HG03064 (cell line): ENCODE measurements around the gene ANGPTL8.

Experiments
- ATAC-seq: cut with Tn5 transposase; IDR thresholded peaks from one replicate; pipeline ENCODE4 v1.9.1; 2021; ENCODE audit warnings: low read depth; ENCODE audit not compliant: unreplicated experiment

The ANGPTL8 gene

DNA sequence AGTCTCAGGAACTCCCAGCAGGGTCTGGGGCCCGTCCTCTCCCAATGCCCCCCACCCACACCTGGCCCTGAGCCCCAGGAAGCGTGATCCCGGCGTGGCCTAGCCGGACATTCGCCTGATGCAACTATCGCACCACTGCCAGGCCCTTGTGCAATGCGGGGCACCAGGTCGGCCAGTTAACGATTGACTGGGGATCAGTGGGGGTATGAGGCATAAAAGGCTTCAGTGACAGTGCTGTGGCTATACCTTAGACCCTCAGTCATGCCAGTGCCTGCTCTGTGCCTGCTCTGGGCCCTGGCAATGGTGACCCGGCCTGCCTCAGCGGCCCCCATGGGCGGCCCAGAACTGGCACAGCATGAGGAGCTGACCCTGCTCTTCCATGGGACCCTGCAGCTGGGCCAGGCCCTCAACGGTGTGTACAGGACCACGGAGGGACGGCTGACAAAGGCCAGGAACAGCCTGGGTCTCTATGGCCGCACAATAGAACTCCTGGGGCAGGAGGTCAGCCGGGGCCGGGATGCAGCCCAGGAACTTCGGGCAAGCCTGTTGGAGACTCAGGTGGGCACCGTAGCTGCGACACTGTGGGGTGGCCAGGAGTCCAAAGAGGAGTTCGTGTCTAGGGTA, at the start of gene ANGPTL8:
ANGPTL8 (plus strand) TSS at position 243 of the 624 bp plus-strand sequence; CDS start at position 262, 19 bp downstream.
- ATAC-seq = no peak

DNA sequence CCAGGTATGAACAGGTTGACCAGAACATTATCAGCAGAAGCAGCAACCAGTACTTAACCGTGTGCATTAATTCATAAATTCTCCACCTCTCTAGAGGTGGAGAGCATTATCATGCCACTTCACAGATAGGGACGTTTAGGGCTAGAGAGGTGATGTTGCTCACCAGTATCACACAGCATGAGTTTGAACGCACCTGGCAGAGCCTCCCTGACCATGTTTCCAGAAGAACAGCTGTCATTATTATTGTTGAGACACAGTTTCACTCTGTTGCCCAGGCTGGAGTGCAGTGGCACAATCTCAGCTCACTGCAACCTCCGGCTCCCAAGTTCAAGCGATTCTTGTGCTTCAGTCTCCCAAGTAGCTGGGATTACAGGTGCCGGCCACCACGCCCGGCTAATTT, 48.9 kb upstream of the ANGPTL8 start:
- no peak for ATAC-seq

DNA sequence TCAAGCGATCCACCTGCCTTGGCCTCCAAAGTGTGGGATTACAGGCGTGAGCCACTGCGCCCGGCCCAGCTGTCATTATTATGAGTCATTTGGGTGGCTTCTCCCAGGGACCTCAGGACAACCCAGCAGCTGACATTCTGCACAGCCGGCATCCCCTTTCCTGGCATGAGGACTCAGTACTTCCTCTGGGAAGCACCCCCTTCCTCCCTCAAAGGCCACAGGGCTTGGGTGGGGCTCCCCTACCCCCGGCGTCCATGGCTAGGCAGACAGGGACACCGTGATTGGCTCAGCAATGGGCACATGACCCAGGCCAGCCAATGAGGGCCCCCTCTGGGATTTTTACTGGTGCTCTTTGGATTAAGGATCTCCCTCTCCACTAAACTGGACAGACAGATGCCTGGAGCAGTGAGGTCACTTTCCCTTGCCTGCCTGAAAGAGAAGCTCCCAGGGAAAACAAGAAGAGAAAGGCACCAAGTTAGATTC, 48.1 kb upstream of the ANGPTL8 start:
- ATAC-seq = no peak

GRCh38 chr19:11191934-11192333, 47.5 kb upstream of the ANGPTL8 start:
- ATAC-seq = no peak

DNA sequence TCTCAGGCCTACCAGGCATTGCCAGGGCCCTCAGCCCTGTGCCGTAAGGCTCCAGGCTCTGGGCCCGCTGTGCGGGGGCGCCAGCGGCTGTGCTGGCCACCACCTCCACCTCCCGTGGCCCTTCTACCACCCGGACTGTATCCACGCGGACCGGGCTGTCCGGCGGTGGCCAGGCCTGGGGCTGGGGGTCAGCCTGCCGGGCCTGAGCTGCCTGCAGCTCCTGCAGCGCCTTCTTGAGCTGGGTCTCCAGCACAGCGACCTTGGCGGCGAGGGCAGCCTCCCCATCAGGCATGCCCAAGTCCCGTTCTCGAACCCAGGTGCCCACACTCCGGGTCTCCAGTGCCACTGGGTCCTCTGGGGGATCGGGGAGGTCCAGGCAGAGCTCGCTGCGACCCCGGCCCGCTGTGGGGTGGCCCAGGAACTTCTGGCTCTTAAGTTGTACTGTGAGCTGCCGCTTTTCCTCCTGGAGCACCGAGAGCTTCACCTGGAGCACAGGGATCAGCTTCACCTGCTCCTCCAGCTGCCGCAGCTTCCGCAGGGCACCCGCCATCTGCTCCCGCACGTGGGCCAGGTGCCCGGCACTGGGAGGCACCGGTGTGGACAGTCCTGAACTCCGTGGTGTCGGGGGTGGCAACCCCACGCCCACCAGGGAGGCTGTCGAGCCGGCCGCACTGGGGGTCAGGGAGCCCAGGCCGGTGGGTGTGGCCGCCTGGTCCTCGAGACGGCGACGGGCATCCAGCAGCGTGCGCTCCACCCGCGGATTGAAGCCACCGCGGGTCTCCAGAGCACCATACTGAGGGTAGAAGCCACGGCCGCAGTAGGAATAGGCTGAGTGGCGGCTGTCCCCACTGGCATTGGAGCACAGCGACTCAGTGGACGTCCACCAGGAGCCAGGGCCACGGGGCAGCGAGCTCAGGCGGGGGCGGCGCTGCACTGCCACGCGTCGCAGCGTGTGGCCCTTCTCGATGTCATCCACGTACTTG, 46.2 kb upstream of the ANGPTL8 start:
- no peak for ATAC-seq

- no peak for ATAC-seq
Measured at GRCh38 chr19:11194173-11194572, 45.2 kb upstream of the ANGPTL8 start.

DNA sequence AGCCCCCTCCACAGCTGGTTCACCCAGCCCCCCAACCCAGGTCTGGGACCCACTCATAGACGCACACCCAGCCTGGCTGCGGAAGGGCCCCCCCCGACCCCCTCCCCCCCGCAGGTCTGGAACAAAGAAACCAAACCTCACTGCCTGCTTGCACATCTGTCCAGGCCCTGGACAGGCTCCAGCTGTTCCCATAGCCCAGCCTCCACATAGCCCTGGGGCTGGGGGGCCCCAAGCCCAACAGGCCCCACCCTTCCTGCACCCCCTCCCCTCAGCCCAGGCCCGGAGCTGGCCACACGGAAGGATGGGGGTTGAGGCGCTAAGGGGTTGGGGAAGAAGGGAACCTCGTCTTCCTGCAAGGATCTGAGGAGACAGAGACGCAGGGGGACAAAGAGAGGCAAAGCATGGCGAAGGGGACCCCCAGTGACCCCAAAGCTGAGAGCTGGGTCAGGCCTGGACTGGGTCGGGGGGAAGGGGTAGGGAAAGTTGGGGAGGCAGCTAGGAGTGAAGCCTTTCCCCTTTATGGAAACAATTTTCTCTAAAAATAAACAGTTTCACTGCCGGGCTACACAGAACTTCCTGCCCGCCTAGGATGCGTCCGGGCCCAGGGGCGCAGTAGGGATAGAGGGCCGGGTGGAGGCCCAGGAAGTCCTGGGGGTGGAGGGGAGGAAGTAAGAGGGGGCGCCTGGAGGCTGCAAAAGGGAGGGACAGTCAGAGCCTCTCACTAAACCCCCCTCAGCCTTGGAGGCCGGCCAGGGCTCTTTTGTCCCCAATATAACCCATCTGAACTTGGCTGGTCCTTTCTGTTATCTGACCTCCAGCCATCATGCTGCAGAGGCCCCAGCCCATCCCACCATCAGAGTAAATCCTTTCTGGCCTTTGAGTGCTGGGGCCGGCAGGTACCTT, 44.5 kb upstream of the ANGPTL8 start:
- ATAC-seq = no peak

DNA sequence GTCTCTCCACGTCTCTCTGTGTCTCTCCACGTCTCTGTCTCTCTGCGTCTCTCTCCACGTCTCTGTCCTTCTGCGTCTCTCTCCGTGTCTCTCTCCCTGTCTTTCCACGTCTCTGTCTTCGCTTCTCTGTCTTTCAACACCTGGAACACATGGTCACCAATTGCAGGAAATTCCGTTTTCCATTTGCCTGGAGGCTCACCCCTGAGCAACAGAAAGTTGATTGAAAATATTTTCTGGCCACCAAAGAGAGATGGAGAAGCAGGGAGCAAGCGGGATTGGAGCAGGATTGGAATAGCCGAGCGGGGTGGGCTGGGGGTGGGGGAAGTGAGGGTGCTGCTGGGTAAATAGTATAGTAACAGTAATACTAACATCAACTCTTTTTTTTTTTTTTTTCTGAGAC, 43.7 kb upstream of the ANGPTL8 start:
- ATAC-seq = no peak

DNA sequence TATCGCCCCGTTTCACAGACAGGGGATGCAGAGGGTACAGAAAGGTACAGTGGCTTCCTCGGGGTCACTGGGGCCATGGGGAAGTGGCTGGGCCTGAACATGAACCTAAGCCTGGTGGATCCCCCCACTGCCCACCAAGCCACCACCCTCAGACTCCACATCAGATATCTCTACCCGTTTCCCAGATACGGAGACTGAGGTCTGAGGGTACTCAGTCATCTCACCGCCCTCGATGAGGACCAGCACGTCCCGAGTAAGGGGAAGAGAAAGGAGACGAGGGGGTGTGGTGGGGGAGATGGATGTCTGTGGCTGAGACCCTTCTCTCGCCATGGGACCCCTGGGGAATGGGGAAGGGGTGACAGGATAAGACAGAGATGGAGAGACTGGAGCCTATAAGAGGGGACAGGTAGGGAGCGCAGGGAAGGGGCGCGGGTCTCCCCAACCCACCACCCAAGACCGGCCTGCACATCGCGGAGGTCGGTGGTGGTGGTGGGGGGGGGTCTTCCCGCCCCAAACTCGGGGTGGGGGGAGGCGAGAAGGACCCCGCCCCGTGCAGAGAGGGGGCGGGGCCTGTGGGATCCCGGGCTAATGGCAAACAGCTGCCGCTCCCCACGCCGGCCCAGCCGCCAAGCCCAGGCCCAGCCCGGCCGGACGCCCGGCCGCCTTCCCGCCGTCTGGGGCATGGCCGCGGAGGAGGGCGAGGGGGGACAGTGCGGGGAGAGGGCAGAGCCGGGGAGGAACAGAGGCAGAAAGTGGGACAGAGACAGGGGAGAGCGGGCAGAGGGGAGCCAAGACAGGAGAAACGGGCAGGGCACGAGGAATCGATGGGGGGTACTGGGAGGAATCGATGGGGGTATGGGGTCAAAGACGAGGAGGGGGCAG, 42.8 kb upstream of the ANGPTL8 start:
- no peak for ATAC-seq

DNA sequence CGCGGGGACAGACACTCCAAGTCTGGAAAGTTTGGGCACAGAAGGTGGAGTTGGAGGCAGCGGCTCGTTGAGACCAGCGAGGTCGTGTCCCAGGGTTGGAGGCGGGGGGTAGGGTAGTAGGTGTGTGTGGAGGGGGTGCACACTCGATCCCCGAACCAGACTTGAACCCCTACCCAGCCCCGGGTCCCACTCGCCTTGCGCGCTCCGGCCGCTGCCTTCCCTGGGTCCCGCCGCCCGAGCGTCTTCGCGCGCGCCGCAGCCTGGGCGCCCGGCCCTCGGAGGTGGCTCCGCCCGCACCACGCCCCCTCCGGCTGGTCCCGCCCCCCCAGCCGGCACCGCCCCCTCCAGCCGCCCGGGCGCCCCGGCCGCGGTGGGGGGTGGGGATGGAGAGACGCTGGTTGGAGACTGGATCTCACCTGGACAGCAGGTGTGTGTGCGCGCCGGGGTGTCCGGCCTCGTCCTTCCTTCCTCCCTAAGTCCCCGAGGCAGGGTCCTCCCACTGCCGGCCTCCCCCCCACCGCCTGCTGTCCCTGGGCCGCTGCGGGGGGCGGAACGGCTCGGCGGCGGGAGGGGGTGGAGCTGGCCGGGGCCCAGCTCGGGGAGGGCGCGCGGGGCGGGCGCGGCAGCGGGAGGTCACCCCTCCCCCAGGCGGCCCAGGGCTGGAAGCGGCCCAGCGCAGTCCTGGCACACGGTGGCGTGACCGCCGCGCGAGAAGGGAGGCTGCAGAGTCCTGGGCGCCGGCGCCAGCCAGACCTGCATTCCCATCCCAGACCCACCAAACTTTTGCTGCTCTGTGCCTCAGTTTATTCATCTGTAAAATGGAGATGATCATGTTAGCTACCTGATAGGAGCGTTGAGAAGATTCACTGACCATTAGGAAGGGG, 41.9 kb upstream of the ANGPTL8 start, which contains the start of gene KANK2:
KANK2 (minus strand) TSS at position 255 of the 884 bp plus-strand sequence. CDS start 3,034 bp downstream, outside the sequence.
- no peak for ATAC-seq

GRCh38 chr19:11198175-11198534, 41.3 kb upstream of the ANGPTL8 start:
- no peak for ATAC-seq

DNA sequence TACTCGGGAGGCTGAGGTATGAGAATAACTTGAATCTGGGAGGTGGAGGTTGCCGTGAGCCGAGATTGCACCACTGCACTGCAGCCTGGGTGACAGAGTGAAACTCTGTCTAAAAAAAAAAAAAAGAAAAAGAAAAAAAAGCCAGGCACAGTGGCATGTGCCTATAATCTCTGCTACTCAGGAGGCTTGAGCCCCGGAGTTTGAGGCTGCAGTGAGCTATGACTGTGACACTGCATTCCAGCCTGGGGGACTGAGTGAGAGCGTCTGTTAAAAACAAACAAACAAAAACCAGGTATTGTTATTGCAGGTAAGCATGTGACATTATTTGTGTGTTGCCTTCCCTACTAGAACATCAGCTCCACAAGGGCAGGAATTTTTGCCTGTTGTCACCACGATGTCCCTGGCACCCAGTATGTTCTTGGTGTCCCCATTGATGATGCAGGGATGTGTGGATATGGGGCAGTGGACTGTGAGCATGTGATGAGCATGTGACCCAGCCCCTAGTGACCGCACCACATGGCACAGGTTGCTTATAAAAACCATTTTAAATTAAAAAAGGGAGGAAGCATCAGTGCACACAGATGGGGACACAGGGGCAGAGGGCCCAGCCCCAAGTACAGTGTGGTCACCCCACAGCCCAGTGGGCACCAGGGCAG, 40.5 kb upstream of the ANGPTL8 start:
- ATAC-seq = no peak

DNA sequence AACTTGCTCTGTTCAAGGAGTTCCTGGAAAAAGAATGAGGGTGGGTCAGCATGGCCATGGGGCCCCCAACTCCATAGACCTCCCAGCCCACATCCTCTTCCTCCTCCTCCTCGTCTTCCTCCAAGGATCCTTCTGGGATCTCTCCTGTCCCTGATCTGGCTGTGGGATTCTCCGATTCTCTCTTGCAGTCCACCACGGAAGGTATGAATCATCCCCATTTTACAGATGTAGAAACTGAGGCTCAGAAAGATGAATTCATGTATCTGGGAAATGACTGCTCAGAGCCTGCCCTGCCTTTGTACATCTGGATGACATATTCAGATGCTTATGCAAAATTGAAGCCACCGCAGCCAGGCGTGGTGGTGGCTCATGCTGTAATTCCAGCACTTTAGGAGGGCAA, 39.9 kb upstream of the ANGPTL8 start:
- no peak for ATAC-seq

- ATAC-seq = no peak
Measured at GRCh38 chr19:11200015-11200574, 39.3 kb upstream of the ANGPTL8 start.

DNA sequence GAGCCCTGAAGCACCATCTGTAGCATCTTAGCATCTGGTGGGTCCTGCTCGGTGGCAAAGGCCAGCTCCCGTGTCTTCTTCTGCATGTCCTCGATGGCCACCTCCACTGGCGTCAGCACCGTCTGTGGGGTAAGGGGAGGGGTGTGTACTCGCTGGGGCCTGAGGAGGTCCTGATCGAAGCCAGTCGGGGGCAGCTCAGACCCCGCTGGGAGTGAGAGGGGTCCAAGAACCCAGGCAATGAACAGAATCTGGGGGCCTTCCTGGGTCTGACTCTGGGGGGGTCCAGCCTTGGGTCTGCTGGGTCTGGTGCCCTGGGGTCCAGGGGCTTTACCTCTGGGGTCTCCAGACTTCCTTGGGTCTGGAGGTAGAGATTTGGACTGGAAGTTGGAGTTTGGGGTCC, 38.5 kb upstream of the ANGPTL8 start:
- no peak for ATAC-seq

DNA sequence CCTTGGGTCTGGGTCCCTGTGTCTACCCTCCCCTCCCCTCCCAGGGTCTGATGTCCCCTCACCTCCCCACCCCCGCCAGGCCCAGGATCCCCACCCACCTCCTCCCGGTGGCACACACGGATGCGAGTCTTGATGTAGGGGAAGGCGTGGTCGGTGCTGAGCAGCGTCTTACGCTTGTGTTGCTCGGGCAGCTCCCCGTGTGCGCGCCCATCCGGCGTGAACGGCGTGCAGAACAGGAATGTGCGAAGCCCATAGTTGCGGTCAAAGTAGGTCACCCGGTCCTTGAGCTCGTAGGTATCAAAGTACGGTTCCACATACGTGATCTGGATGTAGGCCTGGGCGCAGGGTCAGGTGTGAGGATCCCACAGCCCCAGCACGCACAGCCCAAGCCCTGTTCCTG, 37.6 kb upstream of the ANGPTL8 start:
- no peak for ATAC-seq

DNA sequence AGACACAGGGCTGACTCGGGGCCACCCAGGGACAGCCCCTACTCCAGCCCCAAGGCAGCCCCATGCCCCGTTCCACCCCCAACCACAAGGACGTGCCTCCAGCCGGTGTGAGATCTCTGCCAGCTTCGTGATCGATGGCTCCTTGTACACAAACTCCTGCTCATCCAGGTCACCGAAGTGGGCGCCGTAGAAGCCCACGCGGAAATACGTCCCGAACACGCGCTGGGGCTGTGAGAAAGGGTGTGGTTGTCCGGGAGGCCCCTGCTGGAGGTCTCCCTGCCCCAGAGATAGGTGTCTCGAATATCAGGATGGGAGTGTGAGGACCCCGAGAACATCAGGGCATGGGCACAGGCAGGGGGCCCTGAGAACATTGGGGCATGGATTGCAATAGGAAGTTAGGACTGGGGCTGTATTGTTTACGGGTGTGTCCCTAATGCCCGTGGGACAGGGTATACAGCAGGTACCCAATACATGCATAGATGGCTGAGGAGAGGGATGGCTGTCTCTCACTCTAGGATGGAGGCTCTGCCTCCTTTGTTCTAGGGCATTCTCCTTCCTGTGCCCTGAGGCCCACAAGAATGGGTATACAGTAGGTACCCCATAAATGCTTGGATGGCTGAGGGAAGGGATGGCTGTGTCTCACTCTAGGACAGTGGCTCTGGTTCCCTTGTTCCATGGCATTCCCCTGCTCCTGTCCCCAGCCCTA, 36.8 kb upstream of the ANGPTL8 start:
- ATAC-seq = no peak
